Activated CD4-positive, CD25-positive, alpha-beta regulatory T cell treated with anti-CD3 and anti-CD28 coated beads, Interleukin-2, amount 50 U/mL, for 16 hours (primary cell): ENCODE results near the gene CTDP1.
"Not testable (repeated sequence)": the region's sequence is repeated elsewhere in the genome, so short reads cannot be mapped to it uniquely, and the experiment has no call there.

Source experiments
- DNase-seq: peaks from one replicate; pipeline ENCODE4 v3.0.0-alpha.2; 2020; ENCODE audit warnings: low read depth, low spot score

CTDP1 gene

DNA sequence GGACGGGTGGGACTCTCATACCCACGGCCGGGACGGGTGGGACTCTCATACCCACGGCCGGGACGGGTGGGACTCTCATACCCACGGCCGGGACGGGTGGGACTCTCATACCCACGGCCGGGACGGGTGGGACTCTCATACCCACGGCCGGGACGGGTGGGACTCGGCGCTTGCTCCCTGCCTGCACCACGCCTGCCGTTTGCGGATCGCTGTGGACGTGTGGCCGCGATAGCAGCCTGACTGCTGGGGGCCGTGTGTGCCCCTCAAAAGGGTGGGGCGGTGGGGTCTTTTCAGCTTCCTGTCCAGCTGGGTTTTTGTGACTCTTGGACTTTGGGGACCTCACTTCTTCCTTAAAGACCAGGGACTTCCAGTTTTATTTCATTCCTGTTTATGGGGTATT lies 60.4 kb downstream of the CTDP1 start:
- not testable (repeated sequence) for DNase-seq

DNA sequence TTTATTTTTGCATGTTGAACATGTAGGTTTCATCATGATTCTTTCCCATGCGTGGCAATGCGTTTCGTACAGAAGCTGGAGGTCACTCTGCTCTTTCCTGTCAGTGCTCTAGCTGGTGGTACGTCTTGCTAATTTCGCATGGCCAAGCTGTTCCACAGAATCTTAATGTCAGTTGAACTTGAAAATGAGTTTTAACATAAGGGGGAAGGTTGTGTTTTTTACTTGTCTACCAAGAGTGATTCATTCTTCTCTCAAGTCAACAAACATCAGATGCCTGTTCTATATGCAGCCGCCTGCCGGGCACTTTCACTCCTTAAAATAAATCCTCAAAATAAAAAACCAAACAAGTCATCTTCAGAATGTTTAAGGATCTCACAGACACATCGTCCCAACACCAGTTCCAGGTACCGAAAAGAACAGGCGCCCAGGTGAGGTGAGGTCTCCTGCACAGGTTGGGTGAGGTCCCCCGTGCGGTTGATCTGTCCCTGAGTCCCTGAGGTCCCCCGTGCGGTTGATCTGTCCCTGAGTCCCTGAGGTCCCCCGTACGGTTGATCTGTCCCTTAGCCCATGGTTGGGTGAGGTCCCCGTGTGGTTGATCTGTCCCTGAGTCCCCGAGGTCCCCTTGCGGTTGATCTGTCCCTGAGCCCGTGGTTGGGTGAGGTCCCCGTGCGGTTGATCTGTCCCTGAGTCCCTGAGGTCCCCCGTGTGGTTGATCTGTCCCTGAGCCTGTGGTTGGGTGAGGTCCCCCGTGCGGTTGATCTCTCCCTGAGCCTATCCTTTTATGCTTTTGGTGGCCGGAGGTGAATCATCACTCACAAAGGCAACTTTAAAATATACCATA lies 61.1 kb downstream of the CTDP1 start:
- no peak for DNase-seq

DNA sequence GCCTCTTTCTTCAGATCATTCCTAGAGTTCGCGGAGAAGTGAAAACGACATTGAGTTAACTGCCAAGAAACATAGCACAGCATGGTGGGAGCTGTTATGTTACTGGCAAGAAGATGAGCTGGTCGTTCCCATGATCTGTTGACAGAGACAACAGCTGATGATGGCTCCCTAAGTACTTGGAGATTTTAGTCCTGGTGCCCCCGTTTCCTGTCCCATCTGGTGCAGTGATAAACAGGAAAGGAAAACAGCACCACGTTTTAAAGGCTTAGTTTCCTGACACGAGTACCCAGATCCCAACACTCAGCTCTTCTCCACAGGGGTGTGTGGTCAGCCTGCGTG lies 61.7 kb downstream of the CTDP1 start:
- DNase-seq = no peak

DNA sequence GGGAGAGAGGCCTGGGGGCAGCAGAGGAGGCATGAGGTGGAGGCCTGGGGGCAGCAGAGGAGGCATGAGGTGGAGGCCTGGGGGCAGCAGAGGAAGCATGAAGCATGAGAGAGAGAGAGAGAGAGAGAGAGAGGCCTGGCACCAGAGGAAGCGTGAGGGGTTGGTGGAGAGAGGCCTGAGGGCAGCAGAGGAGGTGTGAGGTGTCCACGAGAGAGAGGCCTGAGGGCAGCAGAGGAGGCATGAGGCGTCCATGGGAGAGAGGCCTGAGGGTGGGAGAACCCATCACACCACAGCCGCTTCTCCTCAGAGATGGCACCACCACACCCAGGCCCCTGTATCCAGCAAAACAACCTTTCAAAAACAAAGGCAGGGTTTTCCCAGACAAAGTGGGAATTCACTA lies 62.5 kb downstream of the CTDP1 start:
- no peak for DNase-seq

DNA sequence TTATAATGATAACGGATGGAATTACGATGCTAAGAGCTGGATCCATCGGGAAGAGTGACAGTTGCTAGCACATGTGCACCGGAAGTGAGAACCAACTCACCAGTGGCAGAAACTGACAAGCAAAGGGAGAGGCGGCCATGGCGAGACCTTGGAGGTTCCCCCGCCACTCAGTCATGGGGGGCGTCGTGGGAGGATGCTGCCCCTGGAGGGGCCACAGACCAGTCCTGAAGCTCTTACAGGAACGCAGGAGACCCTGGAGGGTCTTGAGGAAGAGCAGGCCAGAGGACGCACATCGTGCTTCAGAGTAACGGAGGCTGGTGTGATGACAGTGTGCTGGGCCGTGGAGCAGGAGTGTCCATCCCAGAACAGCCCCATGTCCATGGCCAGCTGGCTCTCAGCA lies 65.0 kb downstream of the CTDP1 start:
- DNase-seq = no peak

DNA sequence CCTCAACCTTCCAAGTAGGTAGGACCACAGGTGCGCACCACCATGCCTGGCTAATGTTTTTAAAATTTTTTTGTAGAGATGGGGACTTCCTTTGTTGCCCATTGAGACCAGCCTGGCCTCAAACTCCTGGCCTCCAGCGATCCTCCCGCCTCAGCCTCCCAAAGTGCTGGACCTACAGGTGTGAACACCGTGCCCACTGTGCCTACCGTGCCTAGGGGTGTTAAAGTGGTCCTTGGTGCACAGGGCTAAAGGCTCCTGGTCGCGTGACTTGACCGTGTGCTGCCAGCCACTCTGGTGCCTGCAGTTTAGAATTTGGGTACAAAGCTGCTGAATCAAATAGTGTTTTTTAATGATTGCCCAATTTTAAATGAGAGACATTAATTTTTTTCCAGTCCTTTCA lies 67.1 kb downstream of the CTDP1 start:
- DNase-seq = no peak

DNA sequence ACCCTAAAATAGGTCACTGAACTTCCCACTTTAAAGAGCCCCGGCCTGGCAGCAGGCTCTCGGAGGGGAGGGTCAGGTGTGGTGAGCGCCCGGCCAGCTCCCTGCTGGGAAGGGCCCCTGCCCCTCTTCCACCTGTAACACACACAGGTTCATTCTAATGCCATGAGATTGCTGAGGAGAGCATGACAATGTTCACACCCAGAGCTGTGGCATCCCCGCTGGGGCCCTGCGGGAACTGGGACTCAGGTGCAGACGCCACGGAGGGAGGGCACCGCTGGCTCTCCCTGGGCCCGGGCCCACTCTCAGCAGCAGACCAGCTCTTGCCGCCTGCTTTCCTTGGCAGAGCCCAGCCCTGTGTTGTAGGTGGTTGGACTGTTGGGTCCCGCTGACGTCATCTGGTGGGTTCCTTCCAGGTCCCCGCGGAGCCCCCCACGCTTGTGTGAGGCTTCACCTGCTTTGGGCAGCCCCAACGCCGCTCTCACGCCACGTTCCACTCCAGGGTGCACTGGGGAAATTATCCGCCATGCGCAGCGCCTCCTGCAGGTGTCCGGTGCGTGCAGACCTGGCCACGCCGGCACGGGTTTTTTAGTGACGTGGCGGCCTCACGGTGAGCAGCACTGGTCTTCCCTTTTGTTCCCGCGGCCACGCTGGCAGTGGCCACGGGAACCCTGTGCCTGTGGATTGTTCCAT lies 67.7 kb downstream of the CTDP1 start:
- DNase-seq = no peak

DNA sequence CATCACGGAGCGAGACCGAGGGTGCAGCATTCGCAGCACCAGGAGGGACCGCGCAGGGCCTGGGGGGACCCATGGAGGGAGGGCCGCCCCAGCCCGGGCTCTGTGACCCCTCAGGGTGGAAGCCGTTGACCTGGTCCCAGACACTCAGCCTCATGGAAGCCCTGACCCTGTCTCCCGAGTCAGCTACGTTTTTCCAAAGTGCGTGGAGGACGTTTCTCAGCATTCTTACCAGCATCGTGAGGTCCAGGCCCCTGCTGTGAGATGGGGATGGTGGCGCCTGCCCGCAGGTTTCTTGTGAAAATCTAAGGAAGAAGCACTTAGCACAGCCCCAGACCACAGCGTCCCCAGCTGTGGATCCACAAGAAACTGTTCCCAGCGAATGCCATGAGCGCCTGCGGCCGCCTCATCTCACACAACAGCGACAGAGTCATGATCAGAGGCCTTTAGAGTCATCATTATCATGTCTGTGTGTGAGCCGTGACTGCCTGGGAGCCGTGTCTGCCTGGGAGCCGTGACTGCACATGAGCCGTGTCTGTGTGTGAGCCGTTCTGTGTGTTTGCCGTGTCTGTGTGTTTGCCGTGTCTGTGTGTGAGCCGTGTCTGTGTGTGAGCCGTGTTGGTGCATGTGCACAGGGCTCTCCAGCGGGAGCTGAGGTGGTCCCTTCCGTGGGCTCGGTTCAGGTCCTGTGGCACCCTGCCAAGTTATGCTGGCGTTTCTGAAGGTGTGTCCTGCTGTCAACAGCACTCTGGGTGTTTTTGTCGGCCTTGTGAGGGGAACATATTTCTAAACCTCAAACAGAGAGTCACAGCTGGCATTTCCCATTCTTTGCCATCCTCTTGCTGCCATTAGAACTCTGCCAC lies 68.9 kb downstream of the CTDP1 start:
- no peak for DNase-seq

DNA sequence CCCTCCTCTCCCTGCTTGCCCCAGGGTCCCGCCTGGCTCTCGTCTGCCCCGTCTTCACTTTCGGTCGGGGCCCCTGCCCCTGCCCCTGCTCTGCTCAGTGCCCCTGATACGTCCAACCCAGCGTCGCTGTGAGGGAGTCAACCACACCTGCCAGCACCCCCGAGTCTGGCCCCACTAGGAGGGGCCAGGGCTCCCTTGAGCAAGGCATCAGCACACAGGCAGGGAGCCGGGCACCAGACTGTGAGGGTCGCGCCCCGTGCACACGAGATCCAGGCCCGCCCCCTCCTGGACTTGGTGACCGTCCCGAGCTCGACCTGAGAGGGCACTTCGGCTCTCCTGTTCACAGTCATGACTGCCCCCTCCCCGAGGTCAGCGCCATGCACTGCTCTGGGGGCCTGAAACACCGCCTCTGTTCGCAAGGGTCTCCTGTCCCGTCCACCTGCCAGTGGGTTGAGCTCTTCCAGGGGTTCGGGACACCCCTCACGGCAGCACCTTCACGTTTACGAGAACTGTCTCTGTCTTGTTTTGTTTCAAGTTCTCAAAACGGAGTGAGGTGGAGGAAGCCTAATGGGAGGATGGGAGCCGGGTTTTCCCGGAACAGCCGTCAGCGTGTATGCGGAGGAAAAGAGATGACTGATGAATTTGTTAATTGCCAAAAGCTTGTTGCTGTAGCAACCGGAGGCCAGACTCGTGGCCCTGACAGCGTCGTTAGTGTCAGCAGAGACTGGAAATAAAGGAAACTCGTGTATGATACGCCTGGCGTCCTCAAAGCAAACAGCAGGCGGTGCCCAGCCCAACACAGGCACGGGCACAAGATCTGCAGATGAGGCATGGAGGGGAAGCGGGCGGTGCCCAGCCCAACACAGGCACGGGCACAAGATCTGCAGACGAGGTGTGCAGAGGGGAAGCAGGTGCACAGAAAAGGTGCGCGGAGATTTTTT lies 69.9 kb downstream of the CTDP1 start:
- no peak for DNase-seq

DNA sequence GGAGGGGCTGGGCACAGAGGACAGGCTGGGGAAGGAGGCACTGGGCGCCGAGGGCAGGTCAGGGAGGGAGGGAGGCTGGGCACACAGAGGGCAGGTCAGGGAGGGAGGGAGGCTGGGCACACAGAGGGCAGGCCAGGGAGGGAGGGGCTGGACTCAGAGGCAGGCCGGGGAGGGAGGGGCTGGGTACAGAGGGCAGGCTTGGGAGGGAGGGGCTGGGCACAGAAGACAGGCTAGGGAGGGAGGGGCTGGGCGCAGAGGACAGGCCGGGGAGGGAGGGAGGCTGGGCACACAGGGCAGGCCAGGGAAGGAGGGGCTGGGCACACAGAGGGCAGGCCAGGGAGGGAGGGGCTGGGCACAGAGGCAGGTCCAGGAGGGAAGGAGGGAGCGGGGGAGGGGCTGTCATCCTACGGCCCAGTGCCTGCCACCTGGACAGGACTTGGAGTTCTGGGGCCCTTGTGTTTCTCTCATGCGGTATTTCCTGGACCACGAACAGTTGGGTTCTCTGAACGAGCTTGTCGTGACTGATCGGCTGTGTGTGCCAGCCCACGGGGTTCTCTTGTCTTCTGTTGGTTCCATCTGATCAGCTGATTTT lies 71.5 kb downstream of the CTDP1 start:
- no peak for DNase-seq

DNA sequence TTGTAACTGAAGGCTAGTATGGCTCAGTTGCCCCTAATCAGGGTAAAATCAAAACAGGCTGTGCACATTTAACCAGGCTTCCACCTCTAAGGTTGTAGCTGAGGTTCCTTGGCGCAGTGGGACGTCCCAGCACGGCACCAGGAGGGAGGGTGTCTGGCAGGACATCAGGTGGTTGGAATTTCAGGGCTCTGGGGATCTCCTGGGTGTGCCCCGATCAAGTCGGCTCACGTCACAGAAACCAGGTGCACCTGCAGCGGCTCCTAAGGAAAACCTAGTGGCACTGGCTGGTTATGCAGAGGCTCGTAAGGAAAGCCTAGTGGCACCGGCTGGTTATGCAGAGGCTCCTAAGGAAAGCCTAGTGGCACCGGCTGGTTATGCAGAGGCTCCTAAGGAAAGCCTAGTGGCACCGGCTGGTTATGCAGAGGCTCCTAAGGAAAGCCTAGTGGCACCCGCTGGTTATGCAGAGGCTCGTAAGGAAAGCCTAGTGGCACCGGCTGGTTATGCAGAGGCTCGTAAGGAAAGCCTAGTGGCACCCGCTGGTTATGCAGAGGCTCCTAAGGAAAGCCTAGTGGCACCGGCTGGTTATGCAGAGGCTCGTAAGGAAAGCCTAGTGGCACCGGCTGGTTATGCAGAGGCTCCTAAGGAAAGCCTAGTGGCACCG lies 72.4 kb downstream of the CTDP1 start:
- DNase-seq = not testable (repeated sequence)

DNA sequence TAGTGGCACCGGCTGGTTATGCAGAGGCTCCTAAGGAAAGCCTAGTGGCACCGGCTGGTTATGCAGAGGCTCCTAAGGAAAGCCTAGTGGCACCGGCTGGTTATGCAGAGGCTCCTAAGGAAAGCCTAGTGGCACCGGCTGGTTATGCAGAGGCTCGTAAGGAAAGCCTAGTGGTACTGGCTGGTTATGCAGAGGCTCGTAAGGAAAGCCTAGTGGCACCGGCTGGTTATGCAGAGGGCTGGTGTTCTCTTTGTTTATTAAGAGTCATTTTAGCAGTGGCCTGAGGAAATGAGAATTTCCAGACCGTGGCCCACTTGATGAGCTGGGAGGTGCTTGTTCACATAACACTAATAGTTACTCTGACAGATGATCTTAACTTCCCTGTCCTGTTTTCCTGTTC lies 73.3 kb downstream of the CTDP1 start:
- not testable (repeated sequence) for DNase-seq

DNA sequence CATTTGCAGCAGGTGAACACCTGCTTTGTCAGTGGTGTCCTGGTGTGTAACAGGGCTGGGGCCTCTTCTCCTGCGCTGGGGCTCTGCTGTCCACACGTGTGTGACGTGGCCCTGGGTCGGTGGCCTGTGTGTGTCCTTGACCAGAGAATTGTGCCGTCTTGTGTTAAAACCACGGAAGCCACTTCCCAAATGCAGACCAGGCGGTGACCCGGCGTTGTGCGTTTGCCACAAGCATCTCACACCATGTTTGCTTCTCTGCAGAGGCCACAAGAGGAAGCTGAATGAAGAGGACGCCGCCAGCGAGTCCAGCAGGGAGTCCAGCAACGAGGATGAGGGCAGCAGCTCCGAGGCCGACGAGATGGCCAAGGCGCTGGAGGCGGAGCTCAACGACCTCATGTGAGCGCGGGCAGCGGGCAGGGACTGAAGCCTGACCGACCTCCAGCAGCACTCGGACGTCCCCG lies 73.8 kb downstream of the CTDP1 start:
- DNase-seq = no peak

DNA sequence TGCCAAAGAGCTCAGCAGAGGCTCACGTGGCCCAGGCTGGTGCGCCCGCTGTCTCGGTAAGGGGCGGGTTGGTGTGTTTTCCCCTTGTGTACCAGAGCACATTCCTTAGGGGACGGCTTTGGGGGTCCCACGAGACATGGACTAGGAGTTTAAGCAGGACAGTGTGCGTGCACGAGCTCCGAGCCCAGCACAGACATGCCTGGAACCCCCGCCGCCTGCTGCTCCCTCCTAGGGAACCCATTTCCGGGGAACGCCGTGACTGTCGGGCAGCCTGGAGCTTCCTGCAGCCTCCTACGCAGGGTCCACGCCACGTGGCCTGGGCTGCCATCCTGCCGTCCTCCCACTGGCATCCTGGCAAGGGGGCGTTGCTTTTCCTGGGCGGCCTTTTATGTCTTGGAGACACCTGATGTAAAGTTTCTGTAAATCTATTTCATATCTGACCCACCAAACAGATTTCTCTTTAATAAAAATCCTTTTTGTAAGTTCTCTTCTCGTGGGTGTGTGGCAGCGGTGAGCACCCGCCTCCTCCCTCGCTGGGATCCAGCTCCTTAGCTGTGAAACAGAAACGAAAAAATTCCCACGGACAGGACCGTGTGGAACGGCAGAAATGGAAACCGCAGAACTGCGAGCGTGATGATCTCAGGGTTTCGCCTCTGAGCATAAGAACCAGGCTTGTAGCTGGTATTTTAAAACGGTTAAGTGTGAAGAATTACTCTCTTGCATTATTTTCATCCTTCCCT lies 74.6 kb downstream of the CTDP1 start:
- no peak for DNase-seq

DNA sequence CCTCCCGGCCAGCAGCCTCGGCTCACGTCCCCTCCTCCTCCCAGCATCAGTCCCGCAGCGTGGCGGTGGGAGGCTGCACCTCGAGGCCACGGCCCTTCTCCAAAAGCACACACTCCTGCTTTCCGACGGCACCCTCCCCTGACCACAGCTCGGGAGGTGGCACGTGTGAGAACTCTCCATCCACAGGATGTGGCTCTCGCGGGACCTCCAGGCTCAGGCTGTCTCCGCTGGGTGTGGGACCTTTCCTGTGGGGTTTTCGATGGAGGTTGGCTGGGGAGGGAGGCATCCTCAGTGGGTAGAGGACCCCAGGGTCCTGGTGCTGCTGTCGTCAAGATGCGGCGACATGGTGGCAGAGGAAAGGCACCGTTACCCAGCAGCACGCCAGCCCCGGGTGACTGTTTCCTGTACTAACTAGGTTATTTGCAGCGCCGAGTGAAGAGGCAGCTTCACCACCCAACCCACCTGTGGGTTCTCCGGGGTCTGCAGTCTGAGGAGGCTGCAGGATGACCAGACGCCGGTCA lies 75.3 kb downstream of the CTDP1 start:
- DNase-seq = no peak

DNA sequence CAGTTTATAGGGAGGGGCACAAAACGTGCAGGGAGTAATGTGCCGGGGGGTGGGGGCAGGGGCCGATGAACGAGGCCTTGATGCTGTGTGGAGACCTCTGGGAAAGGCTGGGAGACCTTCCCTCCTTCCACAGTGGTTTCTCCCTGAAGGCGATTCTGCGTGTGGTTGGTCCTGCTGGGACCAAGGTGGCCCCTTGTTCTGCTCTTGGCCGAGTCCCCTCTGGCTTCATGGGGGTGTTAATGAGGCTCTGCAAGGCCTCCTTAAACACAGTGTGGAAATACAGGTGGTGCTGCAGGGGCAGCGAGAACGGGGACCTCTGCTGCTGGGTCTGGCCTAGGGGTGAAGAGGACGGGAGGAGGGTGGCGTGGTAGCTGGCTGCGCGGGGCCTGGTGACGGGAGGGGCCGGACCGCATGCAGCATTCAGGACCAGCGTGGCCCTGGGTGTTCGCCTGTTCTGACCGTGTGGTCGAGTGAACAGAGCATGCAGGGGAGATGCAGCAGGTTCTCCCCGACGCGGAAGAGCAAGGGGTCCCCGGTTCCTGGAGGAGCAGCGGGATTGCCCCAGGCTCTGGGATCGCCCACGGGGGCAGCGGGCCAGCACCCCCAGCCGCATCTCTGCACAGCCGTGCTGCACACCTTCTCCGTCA lies 76.0 kb downstream of the CTDP1 start:
- no peak for DNase-seq

DNA sequence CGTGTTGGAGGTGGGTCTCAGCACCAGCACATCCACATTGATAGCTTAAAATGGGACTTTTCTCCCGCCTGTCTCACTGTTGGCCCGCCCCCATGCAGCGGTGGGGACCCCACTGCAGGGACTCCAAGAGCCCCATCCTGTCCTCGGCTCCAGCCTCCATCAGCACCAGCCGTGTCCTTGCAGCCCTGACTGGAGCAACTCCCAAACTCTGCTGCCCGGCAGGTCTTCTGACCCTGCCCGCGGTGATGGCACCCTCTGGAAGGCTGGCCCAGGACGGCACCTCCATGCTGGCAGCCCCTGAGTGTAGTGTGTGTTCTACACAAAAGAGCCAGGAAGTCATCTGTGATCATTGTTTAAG lies 76.5 kb downstream of the CTDP1 start:
- no peak for DNase-seq

DNA sequence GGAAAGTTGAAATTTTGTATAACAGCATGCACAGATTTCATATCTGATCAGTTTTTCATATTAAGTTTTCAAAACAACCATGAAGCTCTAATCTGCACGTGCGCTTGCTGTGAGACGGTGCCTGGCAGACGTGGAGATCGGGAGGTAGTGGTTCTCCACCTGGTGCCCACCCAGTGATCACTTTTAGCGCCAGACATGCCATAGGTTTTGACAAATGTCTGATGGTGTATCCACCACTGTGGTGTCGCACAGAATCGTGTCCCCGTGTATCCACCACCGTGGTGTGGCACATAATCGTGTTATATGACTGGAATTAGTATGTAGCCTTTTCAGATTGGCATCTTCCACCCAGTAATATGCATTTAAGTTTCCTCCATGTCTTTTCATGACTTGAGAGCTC lies 77.2 kb downstream of the CTDP1 start:
- no peak for DNase-seq

DNA sequence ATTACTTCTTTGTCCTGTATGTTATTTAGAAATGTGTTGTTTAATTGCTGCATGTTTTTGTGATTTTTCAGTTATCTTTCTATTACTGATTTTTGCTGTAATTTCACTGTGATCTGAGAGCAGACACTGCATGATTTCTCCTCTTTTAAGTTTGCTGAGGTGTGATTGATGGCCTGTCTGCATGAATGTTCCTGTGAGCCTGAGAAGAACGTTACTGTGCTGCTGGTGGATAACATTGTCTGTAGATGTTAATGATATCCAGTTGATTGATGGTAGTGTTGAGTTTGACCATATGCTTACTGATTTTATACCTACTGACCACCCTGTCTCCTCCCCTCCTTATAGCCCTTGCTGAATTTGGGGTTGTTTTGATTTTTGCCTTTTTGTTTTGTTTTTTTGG lies 80.7 kb downstream of the CTDP1 start:
- no peak for DNase-seq
